ENCODE data around the gene CCDC102B.

CCDC102B gene

DNA sequence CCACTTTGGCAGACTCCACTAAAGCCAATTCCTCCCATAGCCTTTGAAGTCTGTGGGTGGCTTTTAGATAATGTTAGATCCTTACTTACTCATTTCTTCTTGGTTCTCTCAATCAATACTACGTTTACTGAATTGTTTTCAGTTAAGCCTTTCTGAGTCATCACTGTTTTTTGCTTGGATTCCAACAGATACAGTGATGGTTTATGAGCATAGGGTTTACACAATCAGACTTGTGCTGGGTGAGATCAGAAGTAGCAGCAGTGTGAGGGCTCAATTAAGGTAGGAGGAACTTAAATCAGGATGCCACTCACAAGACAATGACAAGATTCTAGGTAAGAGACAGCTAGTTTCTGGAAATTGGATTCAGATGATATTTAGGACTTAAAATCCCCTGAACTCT is 305.1 kb downstream of the CCDC102B start:
- no peak for DNase-seq

Data from KG1 (cell line).